ENCODE results near the gene PSTPIP2. TPM values are rescaled to one million over a fixed set of nuclear protein-coding genes. Genes with fewer than 3 reads are reported as not detected.

Gene PSTPIP2
- total and polyA plus RNA-seq, 2 of the 4 experiments (the other 2 are of a cell fraction) = 10.4 to 12.4 TPM

DNA sequence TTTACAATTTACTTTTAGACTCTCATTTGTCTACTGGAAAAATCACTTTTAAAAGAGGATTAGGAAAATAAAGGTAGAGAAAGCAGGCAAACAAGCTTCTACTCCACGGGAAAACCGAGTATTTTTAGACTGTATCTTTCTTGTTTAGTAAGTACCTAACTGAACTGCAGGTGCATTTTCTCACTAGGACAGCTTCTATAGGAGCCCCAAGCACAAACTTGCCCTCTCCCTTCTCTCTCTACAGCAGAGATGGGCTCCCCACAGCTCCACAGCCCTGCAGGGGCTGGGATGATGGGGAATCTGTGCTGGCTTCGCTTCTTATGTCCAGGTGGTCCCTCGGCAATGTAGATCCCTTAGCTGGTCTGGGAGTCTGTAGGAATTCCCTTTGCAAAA, 16.2 kb downstream of the PSTPIP2 start:
- H2AFZ ChIP-seq (replicated peaks; ENCODE audit: low read length, poor library complexity) = no peak overlapping the region

More for the DNA sequence above, 16.2 kb downstream of the PSTPIP2 start:
- H3K27ac ChIP-seq (ENCODE audit: insufficient read depth, low read length) = no peak overlapping the region
- no peak overlapping the region for H3K18ac ChIP-seq (ENCODE audit: low read depth, low read length)
- no peak overlapping the region for H2BK15ac ChIP-seq (ENCODE audit: low read depth, low read length)
- no peak overlapping the region for H2AK9ac ChIP-seq (replicated peaks; ENCODE audit: low read depth, low read length, poor library complexity)
- H3K9ac ChIP-seq (ENCODE audit: low read depth, low read length) = no peak overlapping the region
- no peak overlapping the region for H2BK5ac ChIP-seq (ENCODE audit: low read depth, low read length, poor library complexity, severe bottlenecking)
- H3K79me1 ChIP-seq (ENCODE audit: low read depth in 1 of 2, low read length in 2 of 2) = peaks cover 16 to 41% of the 10 kb centered on the region in 2 experiments
- no peak overlapping the region for H4K91ac ChIP-seq (ENCODE audit: insufficient read depth, low read depth, low read length)
- no TSS peak for BruUV-seq (replicated peaks)
- H2BK120ac ChIP-seq (ENCODE audit: low read depth, low read length) = no peak overlapping the region
- no peak overlapping the region for H3K56ac ChIP-seq (ENCODE audit: extremely low read depth, insufficient read depth, low read length)
- dilution Hi-C loops (cut with HindIII; ENCODE audit: low sequenced_read_pairs, unreplicated experiment) (no loop called here), intact Hi-C loops (cut with micrococcal nuclease) (loop anchor here (1.0 kb wide), 1 partner anchor 11 kb away; no protein-coding TSS in a partner anchor), in situ Hi-C loops (cut with MboI; ENCODE audit: low sequenced_read_pairs) (no loop called here)
- WGBS, 2 experiments (ENCODE audit: extremely low coverage in 2 of 2, insufficient read length in 1 of 2) = no CpG with 5 or more reads among the region's 4 CpGs
- H2BK20ac ChIP-seq (ENCODE audit: low read depth, low read length) = no peak overlapping the region
- H3K4me2 ChIP-seq (ENCODE audit: low read depth, low read length) = no peak overlapping the region
- H3K14ac ChIP-seq (replicated peaks; ENCODE audit: low read depth, low read length) = no peak overlapping the region
- no peaks in the 10 kb centered on the region for H3K27me3 ChIP-seq (ENCODE audit: control insufficient read depth, insufficient read depth, low read length)
- H4K20me1 ChIP-seq (ENCODE audit: insufficient read depth, low read length) = peaks cover 10% of the 10 kb centered on the region
- POLR2A ChIA-PET (ENCODE audit: unreplicated experiment) = no interaction called here
- H4K8ac ChIP-seq (ENCODE audit: low read depth in 2 of 2, low read length in 2 of 2) = no peak overlapping the region
- CTCF ChIA-PET = no interaction called here
- no peak for ATAC-seq (ENCODE audit: low read depth)
- H3K23ac ChIP-seq (ENCODE audit: low read depth, low read length) = no peak overlapping the region; the same call in 1 of the 2 replicates
- no peak overlapping the region for H2AK5ac ChIP-seq (ENCODE audit: low read depth, low read length)
- DNase-seq = no peak
- peaks cover 7% of the 10 kb centered on the region for H3K9me1 ChIP-seq (ENCODE audit: insufficient read depth, low read length)
- no peaks in the 10 kb centered on the region for H3K9me3 ChIP-seq (ENCODE audit: control insufficient read depth, insufficient read depth, low read length)
- H4K5ac ChIP-seq (ENCODE audit: low read depth, low read length) = no peak overlapping the region
- no peaks in the 10 kb centered on the region for H3K36me3 ChIP-seq (ENCODE audit: control insufficient read depth, insufficient read depth, low read length)
- TF ChIP-seq, protein P1, sequence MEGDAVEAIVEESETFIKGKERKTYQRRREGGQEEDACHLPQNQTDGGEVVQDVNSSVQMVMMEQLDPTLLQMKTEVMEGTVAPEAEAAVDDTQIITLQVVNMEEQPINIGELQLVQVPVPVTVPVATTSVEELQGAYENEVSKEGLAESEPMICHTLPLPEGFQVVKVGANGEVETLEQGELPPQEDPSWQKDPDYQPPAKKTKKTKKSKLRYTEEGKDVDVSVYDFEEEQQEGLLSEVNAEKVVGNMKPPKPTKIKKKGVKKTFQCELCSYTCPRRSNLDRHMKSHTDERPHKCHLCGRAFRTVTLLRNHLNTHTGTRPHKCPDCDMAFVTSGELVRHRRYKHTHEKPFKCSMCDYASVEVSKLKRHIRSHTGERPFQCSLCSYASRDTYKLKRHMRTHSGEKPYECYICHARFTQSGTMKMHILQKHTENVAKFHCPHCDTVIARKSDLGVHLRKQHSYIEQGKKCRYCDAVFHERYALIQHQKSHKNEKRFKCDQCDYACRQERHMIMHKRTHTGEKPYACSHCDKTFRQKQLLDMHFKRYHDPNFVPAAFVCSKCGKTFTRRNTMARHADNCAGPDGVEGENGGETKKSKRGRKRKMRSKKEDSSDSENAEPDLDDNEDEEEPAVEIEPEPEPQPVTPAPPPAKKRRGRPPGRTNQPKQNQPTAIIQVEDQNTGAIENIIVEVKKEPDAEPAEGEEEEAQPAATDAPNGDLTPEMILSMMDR (conservative IDR thresholded peaks at IDR 0.05; ENCODE audit: low read depth, low read length) = no peak
- no peak for TF ChIP-seq SMC3 (IDR thresholded peaks at IDR 0.05; ENCODE audit: low read depth, low read length)
- TF ChIP-seq CHD1 (IDR thresholded peaks at IDR 0.05; ENCODE audit: low read depth, low read length) = no peak
- TF ChIP-seq MXI1 (IDR thresholded peaks at IDR 0.05; ENCODE audit: borderline replicate concordance, low read depth, low read length) = no peak
- TF ChIP-seq MAZ (IDR thresholded peaks at IDR 0.05; ENCODE audit: borderline replicate concordance, low read depth, low read length) = no peak
- no peak for TF ChIP-seq RCOR1 (IDR thresholded peaks at IDR 0.05; ENCODE audit: insufficient replicate concordance, low read length)
- TF ChIP-seq POLR2A (IDR thresholded peaks at IDR 0.05; ENCODE audit: low read depth, low read length) = no peak
- no peak for TF ChIP-seq FOS (IDR thresholded peaks at IDR 0.05; ENCODE audit: low read depth, low read length)
- no peak for TF ChIP-seq BHLHE40 (IDR thresholded peaks at IDR 0.05; ENCODE audit: low read depth, low read length)
- TF ChIP-seq, protein P2, sequence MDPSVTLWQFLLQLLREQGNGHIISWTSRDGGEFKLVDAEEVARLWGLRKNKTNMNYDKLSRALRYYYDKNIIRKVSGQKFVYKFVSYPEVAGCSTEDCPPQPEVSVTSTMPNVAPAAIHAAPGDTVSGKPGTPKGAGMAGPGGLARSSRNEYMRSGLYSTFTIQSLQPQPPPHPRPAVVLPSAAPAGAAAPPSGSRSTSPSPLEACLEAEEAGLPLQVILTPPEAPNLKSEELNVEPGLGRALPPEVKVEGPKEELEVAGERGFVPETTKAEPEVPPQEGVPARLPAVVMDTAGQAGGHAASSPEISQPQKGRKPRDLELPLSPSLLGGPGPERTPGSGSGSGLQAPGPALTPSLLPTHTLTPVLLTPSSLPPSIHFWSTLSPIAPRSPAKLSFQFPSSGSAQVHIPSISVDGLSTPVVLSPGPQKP (IDR thresholded peaks at IDR 0.05; ENCODE audit: borderline replicate concordance, low read depth, low read length) = no peak
- H3K4me3 ChIP-seq (ENCODE audit: insufficient read depth, low read depth, low read length) = no peak overlapping the region
- H3K4me1 ChIP-seq (ENCODE audit: control insufficient read depth, insufficient read depth, low read length) = peaks cover 8% of the 10 kb centered on the region
- no peak overlapping the region for H3K4ac ChIP-seq (ENCODE audit: low read depth, low read length)

Data from IMR-90 (cell line).